ENCODE results near the gene CD84.

DNA sequence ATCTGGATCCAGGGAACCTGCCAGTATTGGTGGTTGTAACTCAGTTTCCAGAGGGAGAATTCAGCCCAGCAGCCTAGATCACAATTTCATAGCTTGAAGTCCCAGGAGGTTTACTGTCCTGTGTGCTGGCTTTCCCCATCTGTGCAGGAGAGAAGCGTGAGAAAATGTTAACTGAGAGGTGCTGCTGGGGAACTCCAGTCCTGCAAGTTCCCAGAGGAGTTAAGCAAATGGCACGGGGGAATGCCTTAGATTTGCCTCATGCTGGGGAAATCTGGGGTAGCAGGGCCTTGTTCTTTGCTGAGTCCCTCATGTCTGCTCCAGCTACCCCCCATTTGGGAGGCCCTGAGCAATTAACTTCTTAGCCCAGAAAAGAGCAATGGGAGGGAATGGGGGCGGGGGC is 31.1 kb downstream of the CD84 start:
- no peak for TF ChIP-seq POLR2A (IDR thresholded peaks at IDR 0.05)
- TF ChIP-seq, protein P1, sequence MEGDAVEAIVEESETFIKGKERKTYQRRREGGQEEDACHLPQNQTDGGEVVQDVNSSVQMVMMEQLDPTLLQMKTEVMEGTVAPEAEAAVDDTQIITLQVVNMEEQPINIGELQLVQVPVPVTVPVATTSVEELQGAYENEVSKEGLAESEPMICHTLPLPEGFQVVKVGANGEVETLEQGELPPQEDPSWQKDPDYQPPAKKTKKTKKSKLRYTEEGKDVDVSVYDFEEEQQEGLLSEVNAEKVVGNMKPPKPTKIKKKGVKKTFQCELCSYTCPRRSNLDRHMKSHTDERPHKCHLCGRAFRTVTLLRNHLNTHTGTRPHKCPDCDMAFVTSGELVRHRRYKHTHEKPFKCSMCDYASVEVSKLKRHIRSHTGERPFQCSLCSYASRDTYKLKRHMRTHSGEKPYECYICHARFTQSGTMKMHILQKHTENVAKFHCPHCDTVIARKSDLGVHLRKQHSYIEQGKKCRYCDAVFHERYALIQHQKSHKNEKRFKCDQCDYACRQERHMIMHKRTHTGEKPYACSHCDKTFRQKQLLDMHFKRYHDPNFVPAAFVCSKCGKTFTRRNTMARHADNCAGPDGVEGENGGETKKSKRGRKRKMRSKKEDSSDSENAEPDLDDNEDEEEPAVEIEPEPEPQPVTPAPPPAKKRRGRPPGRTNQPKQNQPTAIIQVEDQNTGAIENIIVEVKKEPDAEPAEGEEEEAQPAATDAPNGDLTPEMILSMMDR (IDR thresholded peaks at IDR 0.05) = no peak
